K562 (cell line): ENCODE results near the gene ANXA4. TPM values are rescaled to one million over a fixed set of nuclear protein-coding genes. Genes with fewer than 3 reads are reported as not detected.
A peak's percentile ranks its signal among the peaks of the same experiment; 100 is the strongest.

ENCODE experiments used
- ATAC-seq: fragments of 200-7000 bp; cut with Tn5 transposase; 3 replicates; pipeline ENCODE4 v1.9.1; 2020; ENCODE audit warnings: moderate library complexity
- BruUV-seq: library from RNA; stranded (reverse); fragments of 400-500 nt; replicated peaks from 2 replicates; lab custom pipeline; 2021; lab: Mats Ljungman, UMichigan
- CTCF ChIA-PET: fragments of 300-600 bp; formaldehyde crosslinking; extraction: SDS; loops from one replicate; lab custom pipeline; 2021; ENCODE audit warnings: low intra/inter-chr PET ratio; lab: Yijun Ruan, JAX
- POLR2A ChIA-PET: fragments of 300-600, 350-650 bp; sonication (Branson Sonifier 250); formaldehyde crosslinking; extraction: SDS; loops from one replicate; lab custom pipeline; 2021; ENCODE audit warnings: antibody characterized with exemption, inconsistent platforms; lab: Yijun Ruan, JAX
- DNase-seq, 4 experiments: peaks; one replicate each; pipeline versions ENCODE4 v3.0.0 to v3.0.0-alpha.2; 2011 to 2018; ENCODE audit warnings: low spot score in 3 of 4, mixed read lengths in 3 of 4; ENCODE audit errors: extremely low read depth in 1 of 4
- FAIRE-seq: peaks from 2 replicates; lab custom pipeline; 2011; peaks lifted over from hg19 to GRCh38; lab: Jason Lieb, UNC
- H2AFZ ChIP-seq: 2 replicates; pipeline ENCODE4 v1.6.0; 2011; ENCODE audit warnings: low read depth, low read length, control low read depth, inconsistent platforms
- H3K27ac ChIP-seq: fragments of 200-600 bp; 3 replicates; pipeline ENCODE4 v1.8.0; 2011; ENCODE audit warnings: low read depth, mild to moderate bottlenecking, control low read depth, inconsistent platforms, low read length, moderate library complexity, mixed read lengths; ENCODE audit errors: extremely low read depth
- H3K27me3 ChIP-seq, 2 experiments: fragments of 300-600 bp in 1 of 2; 2 replicates in 1 of 2; 3 replicates in 1 of 2; pipeline versions ENCODE4 v1.6.0 to v1.8.0; 2011; ENCODE audit warnings: inconsistent platforms in 2 of 2, low read length in 2 of 2, mild to moderate bottlenecking in 1 of 2, mixed read lengths in 1 of 2, moderate library complexity in 1 of 2; ENCODE audit not compliant: control insufficient read depth in 2 of 2, insufficient read depth in 2 of 2
- H3K36me3 ChIP-seq: fragments of 300-600 bp; 3 replicates; pipeline ENCODE4 v1.8.0; 2011; ENCODE audit warnings: mild to moderate bottlenecking, low read length, inconsistent platforms; ENCODE audit not compliant: control insufficient read depth, insufficient read depth
- H3K4me1 ChIP-seq, 2 experiments: fragments of 200-600 bp in 1 of 2; replicated peaks in 1 of 2; 2 replicates in 1 of 2; 3 replicates in 1 of 2; pipeline versions ENCODE4 v1.5.1 to v1.8.0; 2011; ENCODE audit warnings: inconsistent platforms in 2 of 2, low read length in 2 of 2, mild to moderate bottlenecking in 1 of 2, mixed read lengths in 1 of 2, moderate library complexity in 1 of 2; ENCODE audit not compliant: control insufficient read depth in 2 of 2, insufficient read depth in 2 of 2
- H3K4me2 ChIP-seq: 2 replicates; pipeline ENCODE4 v1.6.1; 2011; ENCODE audit warnings: low read length, control low read depth, inconsistent platforms, mixed read lengths; ENCODE audit not compliant: insufficient read depth
- H3K4me3 ChIP-seq: fragments of 200-600 bp; sonication (generic), shearing (Covaris generic); 2 replicates; pipeline ENCODE4 v1.5.1; 2016; ENCODE audit warnings: control low read depth, inconsistent platforms
- H3K79me2 ChIP-seq: fragments of 200-600 bp; 3 replicates; pipeline ENCODE4 v1.8.0; 2011; ENCODE audit warnings: low read length, inconsistent platforms; ENCODE audit not compliant: control insufficient read depth, insufficient read depth
- H3K9ac ChIP-seq, 2 experiments: 2 replicates each; pipeline versions ENCODE4 v1.6.0 to v1.6.1; 2011; ENCODE audit warnings: low read depth in 2 of 2, low read length in 2 of 2, control low read depth in 1 of 2, inconsistent platforms in 1 of 2, mild to moderate bottlenecking in 1 of 2, mixed read lengths in 1 of 2; ENCODE audit not compliant: insufficient read depth in 1 of 2
- H3K9me1 ChIP-seq: one replicate; pipeline ENCODE4 v1.6.0; 2011; ENCODE audit warnings: inconsistent platforms, mild to moderate bottlenecking, low read length, moderate library complexity; ENCODE audit not compliant: control insufficient read depth, insufficient read depth
- H3K9me3 ChIP-seq: replicated peaks from 2 replicates; pipeline ENCODE4 v1.5.1; 2011; ENCODE audit warnings: low read depth, low read length, inconsistent platforms; ENCODE audit not compliant: control insufficient read depth, insufficient read depth
- H4K20me1 ChIP-seq: replicated peaks from 2 replicates; pipeline ENCODE4 v1.6.1; 2011; ENCODE audit warnings: low read length, inconsistent platforms, mixed read lengths; ENCODE audit not compliant: control insufficient read depth, insufficient read depth
- CEBPB ChIP-seq: fragments of 450-650 bp; IDR thresholded peaks from 2 replicates; pipeline ENCODE4 v1.6.1; 2016; ENCODE audit warnings: missing genetic modification characterization, missing compliant biosample characterization
- CEBPG ChIP-seq, 3 experiments: fragments of 200-800 bp in 1 of 3; sonication (Bioruptor generic) in 1 of 3; sonication (generic) in 1 of 3; formaldehyde crosslinking in 1 of 3; IDR thresholded peaks in 2 of 3; conservative IDR thresholded peaks in 1 of 3; 2 replicates each; pipeline versions ENCODE4 v1.6.1 to v1.8.0; 2016 to 2022; ENCODE audit warnings: missing compliant biosample characterization in 2 of 3, missing genetic modification characterization in 2 of 3, mild to moderate bottlenecking in 1 of 3, missing genetic modification reagents in 1 of 3
- HNRNPK ChIP-seq: fragments of 200-400 bp; formaldehyde crosslinking; IDR thresholded peaks from one replicate; pipeline ENCODE4 v1.6.1; 2018; ENCODE audit warnings: mild to moderate bottlenecking, low read depth, low read length; ENCODE audit not compliant: poor library complexity, severe bottlenecking
- ZZZ3 ChIP-seq: fragments of 450-650 bp; IDR thresholded peaks from 2 replicates; pipeline ENCODE4 v1.6.1; 2016; ENCODE audit warnings: antibody characterized with exemption, mild to moderate bottlenecking, moderate library complexity
- WGBS: fragments of 100-300 bp; shearing (Covaris generic); methylation state at CpG from one replicate; pipeline ENCODE4 v1.1.6; 2016; ENCODE audit warnings: low coverage, mixed read lengths; ENCODE audit not compliant: insufficient coverage; ENCODE audit errors: missing lambda C conversion rate; 5-methylcytosine and 5-hydroxymethylcytosine counted together
- in situ Hi-C: fragments of 300-500 bp; cut with MboI; formaldehyde crosslinking; loops from 4 replicates; pipeline ENCODE4 v1.15.0; 2018; ENCODE audit warnings: inconsistent platforms, mixed read lengths
- intact Hi-C: fragments of 100-400 bp; cut with micrococcal nuclease; formaldehyde crosslinking; loops from 2 replicates; pipeline ENCODE4 v1.14.2; 2022
- polyA plus RNA-seq, 8 experiments: library from polyadenylated mRNA; depleted of rRNA in 4 of 8; stranded (reverse) in 5 of 8; unstranded in 3 of 8; fragments of >200 nt; fragmentation: Nextera tagmentation in 2 of 8; fragmentation: Illumina TruSeq in 1 of 8; extraction: Ambion mirVana in 2 of 8; extraction: Trizol in 1 of 8; gene quantifications; 2 replicates each; pipeline versions ENCODE4 v1.2.1 to v1.2.3, GENCODE V29; 2011 to 2014; ENCODE audit warnings: inconsistent platforms in 1 of 8, missing spikeins in 1 of 8
- total RNA-seq, 7 experiments: library from RNA; depleted of rRNA in 6 of 7; stranded (reverse); fragments of >200 nt in 6 of 7; fragmentation: Illumina TruSeq in 2 of 7; extraction: Trizol in 2 of 7; gene quantifications; 2 replicates each; pipeline versions ENCODE4 v1.2.1 to v1.2.3, GENCODE V29; 2011 to 2021; ENCODE audit warnings: low replicate concordance in 1 of 7
- TF ChIP-seq, protein P1 (sequence below): sonication (generic); formaldehyde crosslinking; IDR thresholded peaks from 2 replicates; pipeline ENCODE4 v1.8.1; 2023; ENCODE audit warnings: mild to moderate bottlenecking, missing genetic modification reagents
- TF ChIP-seq, protein P2 (sequence below): fragments of 450-650 bp; IDR thresholded peaks from 2 replicates; pipeline ENCODE4 v1.6.1; 2016; ENCODE audit warnings: borderline replicate concordance
- TF ChIP-seq, protein P3 (sequence below): fragments of 250-450 bp; sonication (Bioruptor Pico); IDR thresholded peaks from 2 replicates; pipeline ENCODE4 v1.5.1; 2021; ENCODE audit warnings: mild to moderate bottlenecking

Gene ANXA4
- total and polyA plus RNA-seq, 9 of the 15 experiments (the other 6 are each of a cell fraction or from before 2014, with no cell fraction given) = 3.4 to 13.6 (median 11.6) TPM

DNA sequence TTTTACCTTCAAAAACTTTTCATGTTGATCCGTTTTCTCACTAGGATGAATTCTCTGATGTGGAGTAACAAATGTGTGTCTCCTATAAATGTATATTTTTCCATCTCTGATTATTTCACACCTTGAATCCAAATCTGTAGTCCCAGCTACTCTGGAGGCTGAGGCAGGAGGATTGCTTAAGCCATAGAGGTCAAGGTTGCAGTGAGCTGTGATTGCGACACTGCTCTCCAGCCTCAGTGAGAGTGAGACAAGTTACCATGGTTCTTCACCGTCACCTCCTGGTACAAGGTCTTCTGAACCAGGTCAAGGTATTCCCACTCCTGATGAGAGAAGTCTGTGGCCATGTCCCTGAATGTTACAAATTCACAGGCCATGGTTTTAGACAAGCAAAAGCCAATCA, 102.6 kb downstream of the ANXA4 start:
- ChIA-PET CTCF (no interaction called here), POLR2A (interaction anchor here (0.6 kb wide), 1 partner anchor 11 kb away, joined by 3 read pairs; no protein-coding TSS in a partner anchor)
- no peaks in the 10 kb centered on the region for H3K9me1 ChIP-seq
- no peak overlapping the region for H3K9ac ChIP-seq
- H3K4me3 ChIP-seq = no peak overlapping the region
- H3K79me2 ChIP-seq = no peaks in the 10 kb centered on the region
- H2AFZ ChIP-seq = no peak overlapping the region
- no peak for FAIRE-seq
- intact Hi-C loops (no loop called here), in situ Hi-C loops (no loop called here)
- no peak overlapping the region for H3K4me2 ChIP-seq
- H3K27me3 ChIP-seq = no peaks in the 10 kb centered on the region
- BruUV-seq = no TSS peak
- no peak overlapping the region for H3K27ac ChIP-seq
- H3K9me3 ChIP-seq = no peaks in the 10 kb centered on the region
- peaks cover 70% of the 10 kb centered on the region for H3K36me3 ChIP-seq
- 97% methylated on average over 3 of the region's 3 CpGs for WGBS
- no peak for ATAC-seq
- DNase-seq = no peak
- peaks cover 11 to 15% of the 10 kb centered on the region in 2 experiments; a peak in 4 of 5 replicates for H3K4me1 ChIP-seq
- no peaks in the 10 kb centered on the region for H4K20me1 ChIP-seq
- TF ChIP-seq HNRNPK = no peak
- TF ChIP-seq, protein P1, sequence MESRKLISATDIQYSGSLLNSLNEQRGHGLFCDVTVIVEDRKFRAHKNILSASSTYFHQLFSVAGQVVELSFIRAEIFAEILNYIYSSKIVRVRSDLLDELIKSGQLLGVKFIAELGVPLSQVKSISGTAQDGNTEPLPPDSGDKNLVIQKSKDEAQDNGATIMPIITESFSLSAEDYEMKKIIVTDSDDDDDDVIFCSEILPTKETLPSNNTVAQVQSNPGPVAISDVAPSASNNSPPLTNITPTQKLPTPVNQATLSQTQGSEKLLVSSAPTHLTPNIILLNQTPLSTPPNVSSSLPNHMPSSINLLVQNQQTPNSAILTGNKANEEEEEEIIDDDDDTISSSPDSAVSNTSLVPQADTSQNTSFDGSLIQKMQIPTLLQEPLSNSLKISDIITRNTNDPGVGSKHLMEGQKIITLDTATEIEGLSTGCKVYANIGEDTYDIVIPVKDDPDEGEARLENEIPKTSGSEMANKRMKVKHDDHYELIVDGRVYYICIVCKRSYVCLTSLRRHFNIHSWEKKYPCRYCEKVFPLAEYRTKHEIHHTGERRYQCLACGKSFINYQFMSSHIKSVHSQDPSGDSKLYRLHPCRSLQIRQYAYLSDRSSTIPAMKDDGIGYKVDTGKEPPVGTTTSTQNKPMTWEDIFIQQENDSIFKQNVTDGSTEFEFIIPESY (CRISPR knock-in tag) = no peak
- peak; percentile 88 for TF ChIP-seq CEBPB
- no peak for TF ChIP-seq ZZZ3
- TF ChIP-seq CEBPG (CRISPR knock-in tag; IDR thresholded peaks at IDR 0.05) = no peak
- TF ChIP-seq CEBPG (tag; conservative IDR thresholded peaks at IDR 0.05 in 1 of 2, IDR thresholded peaks at IDR 0.05 in 1 of 2) = peak; percentile 52 to 55; a peak in 3 of 4 replicates
- TF ChIP-seq, protein P2, sequence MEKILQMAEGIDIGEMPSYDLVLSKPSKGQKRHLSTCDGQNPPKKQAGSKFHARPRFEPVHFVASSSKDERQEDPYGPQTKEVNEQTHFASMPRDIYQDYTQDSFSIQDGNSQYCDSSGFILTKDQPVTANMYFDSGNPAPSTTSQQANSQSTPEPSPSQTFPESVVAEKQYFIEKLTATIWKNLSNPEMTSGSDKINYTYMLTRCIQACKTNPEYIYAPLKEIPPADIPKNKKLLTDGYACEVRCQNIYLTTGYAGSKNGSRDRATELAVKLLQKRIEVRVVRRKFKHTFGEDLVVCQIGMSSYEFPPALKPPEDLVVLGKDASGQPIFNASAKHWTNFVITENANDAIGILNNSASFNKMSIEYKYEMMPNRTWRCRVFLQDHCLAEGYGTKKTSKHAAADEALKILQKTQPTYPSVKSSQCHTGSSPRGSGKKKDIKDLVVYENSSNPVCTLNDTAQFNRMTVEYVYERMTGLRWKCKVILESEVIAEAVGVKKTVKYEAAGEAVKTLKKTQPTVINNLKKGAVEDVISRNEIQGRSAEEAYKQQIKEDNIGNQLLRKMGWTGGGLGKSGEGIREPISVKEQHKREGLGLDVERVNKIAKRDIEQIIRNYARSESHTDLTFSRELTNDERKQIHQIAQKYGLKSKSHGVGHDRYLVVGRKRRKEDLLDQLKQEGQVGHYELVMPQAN = no peak
- TF ChIP-seq, protein P3, sequence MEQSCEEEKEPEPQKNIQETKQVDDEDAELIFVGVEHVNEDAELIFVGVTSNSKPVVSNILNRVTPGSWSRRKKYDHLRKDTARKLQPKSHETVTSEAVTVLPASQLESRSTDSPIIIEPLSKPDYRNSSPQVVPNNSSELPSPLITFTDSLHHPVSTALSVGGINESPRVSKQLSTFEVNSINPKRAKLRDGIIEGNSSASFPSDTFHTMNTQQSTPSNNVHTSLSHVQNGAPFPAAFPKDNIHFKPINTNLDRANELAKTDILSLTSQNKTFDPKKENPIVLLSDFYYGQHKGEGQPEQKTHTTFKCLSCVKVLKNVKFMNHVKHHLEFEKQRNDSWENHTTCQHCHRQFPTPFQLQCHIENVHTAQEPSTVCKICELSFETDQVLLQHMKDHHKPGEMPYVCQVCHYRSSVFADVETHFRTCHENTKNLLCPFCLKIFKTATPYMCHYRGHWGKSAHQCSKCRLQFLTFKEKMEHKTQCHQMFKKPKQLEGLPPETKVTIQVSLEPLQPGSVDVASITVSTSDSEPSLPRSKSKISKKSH (CRISPR knock-in tag) = no peak
